Hepatocyte (in vitro differentiated cells): ENCODE data around the gene MMRN2.
"Not testable (repeated sequence)": the region's sequence is repeated elsewhere in the genome, so short reads cannot be mapped to it uniquely, and the experiment has no call there.

Experiments
- CTCF ChIP-seq: fragments of 200-600 bp; sonication (generic); IDR thresholded peaks from 2 replicates; pipeline ENCODE4 v1.5.1; 2016; ENCODE audit warnings: antibody characterized with exemption, mild to moderate bottlenecking; ENCODE audit not compliant: poor library complexity
- EZH2 ChIP-seq: fragments of 200-600 bp; sonication (generic); IDR thresholded peaks from 2 replicates; pipeline ENCODE4 v1.6.1; 2016; ENCODE audit warnings: antibody characterized with exemption, mild to moderate bottlenecking, borderline replicate concordance
- EZH2phosphoT487 ChIP-seq: fragments of 200-600 bp; sonication (generic); IDR thresholded peaks from one replicate; pipeline ENCODE4 v1.6.1; 2018; ENCODE audit warnings: antibody characterized with exemption, mild to moderate bottlenecking, low read depth, moderate library complexity; ENCODE audit not compliant: unreplicated experiment, severe bottlenecking

DNA sequence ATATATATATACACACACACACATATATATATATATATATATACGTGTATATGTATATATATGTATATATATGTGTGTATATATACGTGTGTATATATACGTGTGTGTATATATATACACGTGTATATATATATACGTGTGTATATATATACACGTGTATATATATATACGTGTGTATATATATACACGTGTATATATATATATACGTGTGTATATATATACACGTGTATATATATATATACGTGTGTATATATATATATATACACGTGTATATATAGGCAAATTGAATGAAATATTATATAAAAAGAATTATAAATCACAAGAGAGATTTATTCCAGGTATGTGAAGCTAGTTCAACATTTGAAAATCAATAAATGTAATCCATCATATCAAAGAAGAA lies 33.9 kb upstream of the MMRN2 start:
- TF ChIP-seq CTCF, EZH2phosphoT487, EZH2: not testable (repeated sequence)
